ENCODE results near the gene PRICKLE1.
"Not testable (repeated sequence)": the region's sequence is repeated elsewhere in the genome, so short reads cannot be mapped to it uniquely, and the experiment has no call there.

Gene PRICKLE1

GRCh38 chr12:42556917-42557316 lies 32.6 kb downstream of the PRICKLE1 start:
- DNase-seq (ENCODE audit: low spot score): no peak

- DNase-seq (ENCODE audit: low spot score): no peak
These were observed 36.7 kb downstream of the PRICKLE1 start for GRCh38 chr12:42552822-42553221.

- no peak for DNase-seq (ENCODE audit: low spot score)
These were observed 38.7 kb downstream of the PRICKLE1 start for GRCh38 chr12:42550800-42551199.

- no peak for DNase-seq (ENCODE audit: low spot score)
These were observed 42.8 kb downstream of the PRICKLE1 start for GRCh38 chr12:42546709-42547108.

- no peak for DNase-seq (ENCODE audit: low spot score)
These were observed 47.6 kb downstream of the PRICKLE1 start for GRCh38 chr12:42541965-42542364.

GRCh38 chr12:42541308-42541707 lies 48.2 kb downstream of the PRICKLE1 start:
- not testable (repeated sequence) for DNase-seq (ENCODE audit: low spot score)

GRCh38 chr12:42539696-42540095 lies 49.9 kb downstream of the PRICKLE1 start:
- no peak for DNase-seq (ENCODE audit: low spot score)

- no peak for DNase-seq (ENCODE audit: low spot score)
These were observed 51.3 kb downstream of the PRICKLE1 start for GRCh38 chr12:42538203-42538602.

- no peak for DNase-seq (ENCODE audit: low spot score)
These were observed 55.2 kb downstream of the PRICKLE1 start for GRCh38 chr12:42534184-42534838.

GRCh38 chr12:42530284-42530683 lies 59.3 kb downstream of the PRICKLE1 start:
- no peak for DNase-seq (ENCODE audit: low spot score)

- no peak for DNase-seq (ENCODE audit: low spot score)
These were observed 64.1 kb downstream of the PRICKLE1 start for GRCh38 chr12:42525444-42525843.

GRCh38 chr12:42524716-42525115 lies 64.8 kb downstream of the PRICKLE1 start:
- no peak for DNase-seq (ENCODE audit: low spot score)

GRCh38 chr12:42516573-42516972 lies 73.0 kb downstream of the PRICKLE1 start:
- no peak for DNase-seq (ENCODE audit: low spot score)

- DNase-seq (ENCODE audit: low spot score): no peak
These were observed 77.9 kb downstream of the PRICKLE1 start for GRCh38 chr12:42511656-42512055.

GRCh38 chr12:42510823-42511222 lies 78.7 kb downstream of the PRICKLE1 start:
- DNase-seq (ENCODE audit: low spot score): no peak

GRCh38 chr12:42508913-42509460 lies 80.6 kb downstream of the PRICKLE1 start:
- DNase-seq (ENCODE audit: low spot score): no peak

GRCh38 chr12:42507565-42507964 lies 82.0 kb downstream of the PRICKLE1 start:
- no peak for DNase-seq (ENCODE audit: low spot score)

- DNase-seq (ENCODE audit: low spot score): no peak
These were observed 82.5 kb downstream of the PRICKLE1 start for GRCh38 chr12:42507081-42507480.

- no peak for DNase-seq (ENCODE audit: low spot score)
These were observed 85.5 kb downstream of the PRICKLE1 start for GRCh38 chr12:42504049-42504448.

- DNase-seq (ENCODE audit: low spot score): no peak
These were observed 86.9 kb downstream of the PRICKLE1 start for GRCh38 chr12:42502682-42503081.

- DNase-seq (ENCODE audit: low spot score): no peak
These were observed 90.8 kb downstream of the PRICKLE1 start for GRCh38 chr12:42498549-42499247.

- no peak for DNase-seq (ENCODE audit: low spot score)
These were observed 92.7 kb downstream of the PRICKLE1 start for GRCh38 chr12:42496886-42497285.

- DNase-seq (ENCODE audit: low spot score): no peak
These were observed 94.3 kb downstream of the PRICKLE1 start for GRCh38 chr12:42495244-42495643.

- DNase-seq (ENCODE audit: low spot score): no peak
These were observed 97.3 kb downstream of the PRICKLE1 start for GRCh38 chr12:42492267-42492666.

All from HuH-7.5 (cell line).